Skeletal muscle cell (primary cell): ENCODE results near the gene ANTKMT.
A peak's percentile ranks its signal among the peaks of the same experiment; 100 is the strongest.

Source experiments
- DNase-seq: peaks from one replicate; pipeline ENCODE4 v3.0.0-alpha.2; 2010; ENCODE audit warnings: low read depth
- H3K4me3 ChIP-seq: 2 replicates; pipeline ENCODE4 v1.5.1; 2011; ENCODE audit warnings: low read depth, mild to moderate bottlenecking, control low read depth, low read length, moderate library complexity

ANTKMT gene

GRCh38 chr16:694863-695354, 26.0 kb upstream of the ANTKMT start:
- no peak for DNase-seq
- no peak overlapping the region for H3K4me3 ChIP-seq

- H3K4me3 ChIP-seq, result no peak overlapping the region
- DNase-seq, result no peak
Measured at GRCh38 chr16:695355-696089, 25.4 kb upstream of the ANTKMT start.

- DNase-seq, result no peak
- H3K4me3 ChIP-seq, result no peak overlapping the region
Measured at GRCh38 chr16:698911-699671, 21.9 kb upstream of the ANTKMT start.

- DNase-seq, result no peak
- no peak overlapping the region for H3K4me3 ChIP-seq
Measured at GRCh38 chr16:700684-701584, 20.0 kb upstream of the ANTKMT start.

GRCh38 chr16:702341-702740, 18.6 kb upstream of the ANTKMT start:
- no peak for DNase-seq
- H3K4me3 ChIP-seq, result no peak overlapping the region

- no peak for DNase-seq
- H3K4me3 ChIP-seq, result no peak overlapping the region
Measured at GRCh38 chr16:703406-703805, 17.5 kb upstream of the ANTKMT start.

GRCh38 chr16:704047-704446, 16.9 kb upstream of the ANTKMT start:
- no peak for DNase-seq
- no peak overlapping the region for H3K4me3 ChIP-seq

- no peak for DNase-seq
- peak overlapping the region; percentile 37 for H3K4me3 ChIP-seq
Measured at GRCh38 chr16:704552-705380, 16.2 kb upstream of the ANTKMT start.

- peak within 1 kb of the TSS; percentile 37 for H3K4me3 ChIP-seq
- DNase-seq, result no peak
Measured at GRCh38 chr16:705431-706188, 15.3 kb upstream of the ANTKMT start, which contains the start of gene FBXL16. FBXL16 (minus strand) TSS chr16:705801; CDS start chr16:697405, 8,396 bp downstream.

- no peak for DNase-seq
- peak overlapping the region; percentile 11 for H3K4me3 ChIP-seq
Measured at GRCh38 chr16:706189-707061, 14.5 kb upstream of the ANTKMT start.

- no peak for DNase-seq
- no peak overlapping the region for H3K4me3 ChIP-seq
Measured at GRCh38 chr16:707062-707538, 13.8 kb upstream of the ANTKMT start.

GRCh38 chr16:708019-708418, 12.9 kb upstream of the ANTKMT start:
- no peak overlapping the region for H3K4me3 ChIP-seq
- no peak for DNase-seq

GRCh38 chr16:708959-709358, 12.0 kb upstream of the ANTKMT start:
- no peak overlapping the region for H3K4me3 ChIP-seq

GRCh38 chr16:709566-710499, 11.1 kb upstream of the ANTKMT start:
- peak; percentile 65 for DNase-seq
- H3K4me3 ChIP-seq, result no peak overlapping the region

More at GRCh38 chr16:708959-709358, 12.0 kb upstream of the ANTKMT start:
- DNase-seq, result no peak

GRCh38 chr16:710500-711075, 10.4 kb upstream of the ANTKMT start:
- DNase-seq, result no peak
- H3K4me3 ChIP-seq, result no peak overlapping the region

- DNase-seq, result no peak
- no peak overlapping the region for H3K4me3 ChIP-seq
Measured at GRCh38 chr16:711084-711483, 9.9 kb upstream of the ANTKMT start.
